ENCODE measurements around the gene AKAP13. TPM values are rescaled to one million over a fixed set of nuclear protein-coding genes. Genes with fewer than 3 reads are reported as not detected.
"Not testable (repeated sequence)": the region's sequence is repeated elsewhere in the genome, so short reads cannot be mapped to it uniquely, and the experiment has no call there.

The AKAP13 gene, protein sequence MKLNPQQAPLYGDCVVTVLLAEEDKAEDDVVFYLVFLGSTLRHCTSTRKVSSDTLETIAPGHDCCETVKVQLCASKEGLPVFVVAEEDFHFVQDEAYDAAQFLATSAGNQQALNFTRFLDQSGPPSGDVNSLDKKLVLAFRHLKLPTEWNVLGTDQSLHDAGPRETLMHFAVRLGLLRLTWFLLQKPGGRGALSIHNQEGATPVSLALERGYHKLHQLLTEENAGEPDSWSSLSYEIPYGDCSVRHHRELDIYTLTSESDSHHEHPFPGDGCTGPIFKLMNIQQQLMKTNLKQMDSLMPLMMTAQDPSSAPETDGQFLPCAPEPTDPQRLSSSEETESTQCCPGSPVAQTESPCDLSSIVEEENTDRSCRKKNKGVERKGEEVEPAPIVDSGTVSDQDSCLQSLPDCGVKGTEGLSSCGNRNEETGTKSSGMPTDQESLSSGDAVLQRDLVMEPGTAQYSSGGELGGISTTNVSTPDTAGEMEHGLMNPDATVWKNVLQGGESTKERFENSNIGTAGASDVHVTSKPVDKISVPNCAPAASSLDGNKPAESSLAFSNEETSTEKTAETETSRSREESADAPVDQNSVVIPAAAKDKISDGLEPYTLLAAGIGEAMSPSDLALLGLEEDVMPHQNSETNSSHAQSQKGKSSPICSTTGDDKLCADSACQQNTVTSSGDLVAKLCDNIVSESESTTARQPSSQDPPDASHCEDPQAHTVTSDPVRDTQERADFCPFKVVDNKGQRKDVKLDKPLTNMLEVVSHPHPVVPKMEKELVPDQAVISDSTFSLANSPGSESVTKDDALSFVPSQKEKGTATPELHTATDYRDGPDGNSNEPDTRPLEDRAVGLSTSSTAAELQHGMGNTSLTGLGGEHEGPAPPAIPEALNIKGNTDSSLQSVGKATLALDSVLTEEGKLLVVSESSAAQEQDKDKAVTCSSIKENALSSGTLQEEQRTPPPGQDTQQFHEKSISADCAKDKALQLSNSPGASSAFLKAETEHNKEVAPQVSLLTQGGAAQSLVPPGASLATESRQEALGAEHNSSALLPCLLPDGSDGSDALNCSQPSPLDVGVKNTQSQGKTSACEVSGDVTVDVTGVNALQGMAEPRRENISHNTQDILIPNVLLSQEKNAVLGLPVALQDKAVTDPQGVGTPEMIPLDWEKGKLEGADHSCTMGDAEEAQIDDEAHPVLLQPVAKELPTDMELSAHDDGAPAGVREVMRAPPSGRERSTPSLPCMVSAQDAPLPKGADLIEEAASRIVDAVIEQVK (N-terminal part only)
- total RNA-seq (ENCODE audit: insufficient read depth, low replicate concordance): 196 TPM

DNA sequence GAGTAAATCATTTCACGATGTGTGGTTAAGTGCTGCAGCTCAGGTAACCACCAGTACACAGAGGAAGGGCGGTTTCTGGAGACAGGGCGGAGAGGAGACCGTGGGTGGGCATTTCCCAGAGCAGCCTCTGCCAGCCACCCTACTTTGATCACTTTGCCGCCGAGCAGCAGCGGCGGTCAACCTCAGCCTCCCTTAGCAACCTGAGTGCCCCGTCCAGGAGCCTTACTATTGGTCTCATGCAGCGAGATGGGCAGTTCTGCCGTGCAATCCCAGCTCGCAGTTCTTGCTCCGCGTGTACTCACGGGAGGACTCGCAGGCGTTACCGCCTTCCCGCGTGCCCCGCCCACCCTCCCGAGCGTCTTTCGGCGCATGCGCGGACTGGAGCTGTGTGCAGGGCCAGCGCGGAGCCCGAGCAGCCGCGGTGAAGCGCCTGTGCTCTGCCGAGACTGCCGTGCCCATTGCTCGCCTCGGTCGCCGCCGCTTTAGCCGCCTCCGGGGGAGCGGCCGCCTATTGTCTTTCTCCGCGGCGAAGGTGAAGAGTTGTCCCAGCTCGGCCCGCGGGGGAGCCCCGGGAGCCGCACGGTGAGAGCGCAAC, at the start of gene AKAP13:
TSS of gene AKAP13 (plus strand) at position 387 of the 595 bp plus-strand sequence. CDS start 105,118 bp downstream, outside the sequence.
- DNase-seq (ENCODE audit: low spot score): peak; percentile 99

DNA sequence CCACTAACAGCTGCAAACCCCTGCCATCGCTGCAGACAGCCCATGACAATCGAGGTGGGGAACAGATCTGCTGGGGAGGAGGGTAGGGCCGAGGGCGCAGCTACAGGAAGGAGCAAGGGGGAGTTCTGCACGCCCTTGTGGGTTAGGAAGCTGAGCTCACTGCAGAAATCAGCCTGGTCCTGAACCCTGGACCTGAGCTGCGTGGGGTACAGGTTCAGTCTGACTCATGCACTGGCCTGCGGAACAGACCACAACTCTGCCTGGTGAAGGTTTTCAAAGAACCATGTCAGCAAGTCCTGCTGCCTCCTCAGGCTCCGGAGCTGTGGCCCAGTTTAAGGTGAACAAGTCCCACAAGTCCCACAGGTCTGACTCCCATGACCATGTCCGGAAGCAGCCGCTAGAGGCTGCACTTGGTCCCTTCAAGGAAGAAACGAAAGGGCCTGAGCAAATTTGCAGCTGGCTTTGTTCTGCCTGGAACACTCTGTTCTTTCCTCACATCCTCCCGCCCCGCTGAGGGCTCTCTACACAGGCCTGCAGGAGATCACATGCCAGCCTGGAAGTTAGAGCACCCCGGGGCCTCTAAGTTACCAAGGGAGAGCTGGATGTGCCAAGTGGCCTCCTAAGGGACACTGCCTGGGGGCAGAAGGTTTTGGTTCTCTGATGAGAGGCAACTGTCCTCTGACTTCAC, 49.4 kb upstream of the AKAP13 start:
- DNase-seq (ENCODE audit: low spot score): peak; percentile 90

DNA sequence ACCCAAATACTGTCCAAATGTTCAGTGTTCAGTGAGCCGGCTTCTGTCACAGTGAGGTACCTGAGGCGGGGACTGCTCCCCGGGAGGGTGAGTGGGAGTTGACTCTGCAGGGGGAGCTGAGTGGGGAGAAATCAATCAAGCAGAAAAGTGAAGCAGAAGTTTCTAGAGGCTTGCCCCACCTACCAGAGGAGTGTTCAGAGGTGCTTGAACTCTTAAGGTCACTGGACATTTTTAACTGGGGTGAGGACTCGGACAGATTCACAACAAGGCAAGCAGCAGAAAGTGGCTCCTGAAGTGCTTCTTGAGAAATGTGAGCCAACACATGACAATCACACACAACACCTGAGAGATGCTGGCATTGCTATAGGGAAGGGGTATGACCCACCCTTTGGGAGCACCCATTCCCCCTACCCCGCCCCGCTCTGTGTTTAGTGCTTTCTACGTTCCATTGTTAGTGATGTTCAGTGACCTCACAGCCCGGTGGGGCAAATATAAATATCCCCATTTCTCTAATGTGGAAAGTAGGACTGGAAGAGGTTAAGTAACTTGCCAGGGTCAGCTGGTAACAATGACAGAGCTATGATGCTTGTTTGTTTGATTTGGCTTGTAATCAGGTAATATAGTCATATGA, 48.6 kb upstream of the AKAP13 start:
- DNase-seq (ENCODE audit: low spot score): no peak

DNA sequence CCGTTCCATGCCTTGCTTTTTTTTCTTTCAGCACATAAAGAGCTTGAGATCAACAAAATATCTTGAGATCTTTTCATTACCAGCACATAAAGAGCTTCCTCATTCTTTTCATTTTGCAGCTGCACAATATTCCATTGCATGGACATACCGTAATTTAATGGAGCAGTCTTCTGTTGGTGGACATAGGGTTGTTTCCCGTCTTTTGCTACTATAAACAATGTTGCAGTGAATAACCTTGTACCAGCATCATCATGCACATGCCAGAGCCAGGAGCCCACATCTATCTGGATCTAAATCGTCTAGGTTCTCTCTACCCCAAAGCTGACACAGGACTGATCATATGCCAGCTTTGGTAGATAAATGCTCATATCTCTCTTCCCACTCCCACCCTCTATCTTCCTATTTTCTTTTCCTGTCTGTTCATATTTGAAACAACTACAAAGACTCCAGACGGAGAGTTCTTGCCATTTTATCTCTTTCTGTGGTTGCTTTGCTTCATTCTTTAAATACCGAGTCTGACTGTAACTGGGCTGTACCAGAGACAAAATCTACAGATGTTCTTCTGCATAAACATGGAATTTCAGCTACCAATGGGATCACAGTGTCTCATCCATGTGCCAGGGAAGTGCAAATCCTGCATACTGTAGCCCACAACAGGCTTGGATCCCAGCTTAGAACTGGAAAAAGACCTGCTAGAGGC, 47.1 kb upstream of the AKAP13 start:
- peak; percentile 95 for DNase-seq (ENCODE audit: low spot score)

DNA sequence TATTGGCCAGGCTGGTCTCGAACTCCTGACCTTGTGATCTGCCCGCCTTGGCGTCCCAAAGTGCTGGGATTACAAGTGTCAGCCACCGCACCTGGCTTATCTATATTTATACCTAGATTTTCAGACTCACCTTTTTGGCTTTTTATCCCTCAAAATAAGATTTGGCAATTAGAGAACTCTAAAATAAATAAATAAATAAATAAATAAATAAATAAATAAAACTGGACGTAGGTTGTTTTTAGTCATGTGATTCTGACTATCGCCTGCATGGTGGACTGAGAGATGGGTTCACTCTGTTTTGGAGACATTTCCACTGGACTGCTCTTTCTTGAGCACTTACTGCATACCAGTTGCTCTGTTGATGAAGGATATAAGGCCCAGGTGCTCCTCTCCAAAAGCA, 46.2 kb upstream of the AKAP13 start:
- DNase-seq (ENCODE audit: low spot score): no peak

DNA sequence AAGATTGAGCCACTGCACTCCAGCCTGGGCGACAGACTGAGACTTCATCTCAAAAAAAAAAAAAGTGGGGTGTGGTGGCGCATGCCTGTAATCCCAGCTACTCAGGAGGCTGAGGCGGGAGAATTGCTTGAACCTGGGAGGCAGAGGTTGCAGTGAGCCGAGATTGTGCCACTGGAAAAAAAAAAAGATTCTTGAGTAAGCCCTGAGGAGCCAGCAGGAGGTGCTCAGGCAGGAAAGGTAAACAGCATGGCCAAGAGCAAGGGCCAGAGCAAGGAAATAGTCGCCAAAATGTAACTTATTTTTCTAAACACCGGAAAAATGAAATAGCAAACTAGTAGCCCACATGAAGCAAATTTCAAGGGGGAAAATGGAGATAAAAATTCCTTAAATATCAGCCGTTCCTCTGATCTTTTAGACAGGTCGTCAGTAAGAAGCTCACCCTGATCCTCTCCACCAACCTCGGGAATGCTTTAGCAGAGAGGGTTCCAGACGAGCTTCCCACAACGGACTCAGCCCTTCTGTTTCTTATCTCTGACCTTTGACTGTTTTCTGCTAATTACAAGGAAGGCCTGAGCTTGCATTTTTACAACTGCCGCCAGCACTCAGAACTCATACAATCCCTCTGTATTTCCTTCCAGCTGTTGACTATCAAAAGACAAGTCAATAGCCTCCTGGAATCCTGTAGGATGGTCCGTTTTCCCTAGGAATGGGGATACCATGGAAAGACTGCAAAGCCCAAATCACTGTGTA, 45.0 kb upstream of the AKAP13 start:
- peak; percentile 84 for DNase-seq (ENCODE audit: low spot score)

DNA sequence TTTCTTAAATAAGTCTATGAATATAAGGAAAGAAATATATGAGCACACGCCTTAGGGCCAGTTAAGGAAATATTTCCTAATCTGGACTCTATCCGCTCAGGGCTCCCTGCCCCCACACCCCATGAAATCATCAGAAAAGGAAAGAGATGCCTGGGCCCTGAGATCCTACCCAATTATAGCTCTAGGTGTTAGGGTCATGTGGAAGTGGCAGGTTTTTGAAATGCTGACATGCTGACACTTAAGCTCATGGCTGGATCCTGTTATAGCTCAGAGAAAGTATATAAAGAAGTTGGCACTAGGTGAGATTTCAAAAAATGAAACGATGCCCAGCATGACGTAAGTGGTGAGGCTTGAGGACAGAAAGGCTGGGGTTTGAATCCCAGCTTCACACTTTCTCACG, 43.5 kb upstream of the AKAP13 start:
- DNase-seq (ENCODE audit: low spot score): no peak

DNA sequence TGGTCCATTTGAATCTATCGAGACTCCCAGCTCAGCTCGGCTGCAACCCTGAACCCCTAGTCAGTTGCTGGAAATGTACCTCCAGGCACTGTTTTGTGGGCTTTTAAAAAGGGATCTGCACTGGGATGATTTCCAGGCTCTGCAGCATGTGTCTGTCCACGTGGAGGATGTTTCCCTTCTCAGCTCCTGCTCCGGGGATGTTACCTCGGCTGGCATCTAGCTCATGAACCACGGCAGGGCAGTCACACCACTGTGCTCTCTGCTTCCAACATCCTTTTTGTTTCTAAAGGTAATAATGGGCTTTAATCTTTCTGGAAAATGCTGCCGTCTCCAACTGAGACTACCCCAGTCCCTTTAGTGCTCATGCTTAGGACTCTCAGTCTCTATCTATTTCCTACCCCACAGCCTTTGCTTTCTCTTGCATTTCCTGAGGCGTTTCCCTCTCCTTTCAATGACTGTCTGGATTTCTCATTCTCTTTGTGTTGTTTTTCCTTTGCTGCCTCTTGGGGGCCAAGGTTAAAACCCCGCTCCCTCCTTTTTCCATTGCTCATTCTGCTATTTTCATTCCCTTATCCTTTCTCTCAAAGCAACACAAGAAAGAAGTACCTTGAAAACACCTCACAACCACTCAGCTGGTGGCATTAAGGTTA, 42.9 kb upstream of the AKAP13 start:
- DNase-seq (ENCODE audit: low spot score): peak; percentile 74

DNA sequence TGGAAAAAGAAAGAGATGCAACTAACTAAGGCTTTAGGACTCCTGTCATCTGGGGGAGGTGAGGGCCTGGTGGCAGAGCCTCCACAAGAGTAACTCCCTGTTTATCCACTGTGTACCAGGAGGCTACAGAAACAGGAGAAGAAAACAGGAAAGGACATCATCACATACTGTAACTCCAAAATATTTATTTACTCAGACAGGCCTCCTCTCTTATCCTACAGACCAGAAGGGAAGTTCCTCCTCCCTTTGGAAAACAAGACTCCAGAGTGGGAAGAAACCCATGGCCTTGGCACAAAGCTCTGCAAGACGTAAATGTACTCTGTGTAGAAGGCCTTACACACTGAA, 40.1 kb upstream of the AKAP13 start:
- no peak for DNase-seq (ENCODE audit: low spot score)

DNA sequence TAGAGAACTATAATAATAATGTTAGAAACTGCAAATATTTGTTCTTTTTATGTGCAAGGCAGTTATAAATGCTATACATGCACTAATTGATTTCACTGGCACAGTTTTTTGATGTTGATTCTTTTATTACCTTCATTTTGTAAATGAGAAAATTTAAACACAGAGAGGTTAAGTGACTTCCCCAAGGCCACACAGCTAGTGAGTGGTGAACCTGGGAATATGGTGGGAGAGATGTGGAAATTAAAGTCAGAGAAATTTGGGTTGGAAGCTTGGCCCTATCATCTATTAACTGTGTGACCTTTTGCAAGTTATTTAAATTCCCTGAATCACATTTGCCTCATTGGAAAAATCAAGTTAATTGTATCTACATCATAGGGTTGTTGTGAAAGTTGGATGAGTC, 39.6 kb upstream of the AKAP13 start:
- no peak for DNase-seq (ENCODE audit: low spot score)

DNA sequence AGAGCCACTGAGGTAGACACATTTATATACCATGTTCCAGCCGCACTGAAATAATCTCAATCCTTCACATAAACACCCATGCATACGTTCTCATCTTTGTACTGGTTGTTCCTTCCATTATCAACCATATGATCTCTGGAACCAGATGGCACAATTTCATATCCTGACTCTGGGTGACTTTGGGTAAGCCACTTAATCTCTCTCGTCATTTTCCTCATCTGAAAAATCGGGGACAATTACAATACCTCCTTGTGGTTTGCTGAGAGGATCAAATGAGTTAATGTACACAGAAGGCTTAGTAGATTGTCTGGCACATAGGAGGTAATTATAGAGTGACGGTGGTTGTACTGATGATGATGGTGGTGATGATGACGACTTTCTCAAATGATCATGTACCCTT, 38.2 kb upstream of the AKAP13 start:
- DNase-seq (ENCODE audit: low spot score): not testable (repeated sequence)

DNA sequence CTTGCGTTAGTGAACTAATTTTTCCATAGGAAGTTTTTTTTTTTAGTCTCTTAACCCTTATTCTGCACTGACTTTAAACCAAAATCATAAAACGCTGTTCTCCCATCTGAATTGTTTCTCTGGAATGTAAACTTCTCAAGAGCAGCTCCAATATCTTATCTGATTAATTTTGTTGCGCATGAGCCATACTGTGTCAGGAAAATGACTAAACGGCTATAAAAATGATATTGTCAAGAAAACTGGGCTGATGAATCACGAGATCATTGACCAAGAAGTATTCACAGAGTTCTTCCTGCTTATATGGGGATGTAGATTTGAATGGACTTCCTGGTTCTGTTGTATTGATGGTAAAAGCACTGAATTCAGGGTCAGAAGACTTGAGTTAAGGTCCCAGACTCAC, 37.0 kb upstream of the AKAP13 start:
- DNase-seq (ENCODE audit: low spot score): peak; percentile 88

DNA sequence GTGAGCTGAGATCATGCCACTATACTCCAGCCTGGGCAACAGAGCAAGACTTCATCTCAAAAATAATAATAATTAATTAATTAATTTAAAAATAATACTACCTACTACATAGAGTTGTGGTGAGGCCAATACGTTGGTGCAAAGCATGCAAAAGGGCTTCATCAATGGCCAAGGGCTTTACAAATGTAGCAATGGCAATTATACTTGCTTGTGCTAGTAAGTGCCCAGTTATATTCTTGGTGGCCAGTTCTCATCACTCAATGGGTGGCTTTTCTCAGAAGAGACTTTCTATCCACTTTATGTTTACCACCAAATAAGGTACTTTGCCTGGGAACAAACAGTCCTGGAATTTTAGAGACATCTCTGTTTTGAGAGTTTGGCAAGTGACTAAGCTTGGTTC, 36.2 kb upstream of the AKAP13 start:
- not testable (repeated sequence) for DNase-seq (ENCODE audit: low spot score)

DNA sequence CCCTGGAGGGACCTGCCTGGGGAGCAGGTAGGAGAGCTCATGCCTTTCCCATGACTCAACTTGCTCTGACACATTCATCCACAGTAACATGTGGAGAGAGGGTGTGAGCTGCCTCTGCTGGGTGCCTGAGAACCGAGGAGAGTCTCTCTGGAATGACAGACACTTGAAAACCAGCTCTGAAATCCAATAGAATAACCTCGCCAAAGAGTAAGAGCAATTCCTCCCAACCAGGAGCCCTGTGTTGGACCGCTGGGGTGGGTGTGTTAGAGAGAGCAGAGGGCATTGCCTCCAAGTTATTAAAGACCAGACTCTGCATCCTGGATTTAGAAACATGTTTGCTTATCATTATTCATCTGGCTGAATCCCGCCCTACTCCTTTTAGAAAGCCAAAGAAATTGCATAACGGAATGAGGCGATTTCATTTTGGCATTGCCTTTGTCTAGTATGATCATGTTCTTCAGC, 35.7 kb upstream of the AKAP13 start:
- peak; percentile 85 for DNase-seq (ENCODE audit: low spot score)

DNA sequence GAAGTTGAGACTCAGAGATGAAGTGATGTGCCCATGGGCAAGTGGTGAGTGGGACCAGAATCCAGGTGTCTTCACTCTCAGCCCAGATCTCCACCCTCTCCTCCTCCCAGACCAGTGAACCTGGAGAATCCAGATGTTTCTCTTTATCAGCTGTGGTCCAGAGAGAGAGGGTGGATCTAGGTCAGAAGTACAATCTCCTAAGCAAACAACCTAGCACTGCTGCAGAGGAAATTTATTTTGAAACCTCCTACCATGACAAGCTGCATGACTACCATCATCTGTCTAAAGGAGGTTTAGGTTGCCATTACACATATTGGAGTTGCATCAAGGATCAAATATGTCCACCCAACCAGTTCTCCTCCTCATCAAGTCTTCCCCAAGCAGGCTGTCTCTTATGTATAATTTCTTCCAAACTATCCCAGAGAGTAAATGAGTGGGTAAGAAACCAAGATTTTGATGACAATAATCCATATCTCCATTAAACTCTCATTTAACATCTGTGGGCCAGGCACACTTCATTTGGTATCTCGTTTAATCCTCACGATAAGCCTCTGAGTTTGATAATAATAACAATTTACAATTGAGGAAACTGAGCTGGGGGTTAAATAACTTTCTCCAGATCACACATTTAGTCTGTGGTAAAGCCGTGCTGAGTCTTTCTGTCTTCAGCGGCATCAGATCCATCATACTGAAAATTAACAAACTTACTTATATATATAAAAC, 35.0 kb upstream of the AKAP13 start:
- DNase-seq (ENCODE audit: low spot score): not testable (repeated sequence)

DNA sequence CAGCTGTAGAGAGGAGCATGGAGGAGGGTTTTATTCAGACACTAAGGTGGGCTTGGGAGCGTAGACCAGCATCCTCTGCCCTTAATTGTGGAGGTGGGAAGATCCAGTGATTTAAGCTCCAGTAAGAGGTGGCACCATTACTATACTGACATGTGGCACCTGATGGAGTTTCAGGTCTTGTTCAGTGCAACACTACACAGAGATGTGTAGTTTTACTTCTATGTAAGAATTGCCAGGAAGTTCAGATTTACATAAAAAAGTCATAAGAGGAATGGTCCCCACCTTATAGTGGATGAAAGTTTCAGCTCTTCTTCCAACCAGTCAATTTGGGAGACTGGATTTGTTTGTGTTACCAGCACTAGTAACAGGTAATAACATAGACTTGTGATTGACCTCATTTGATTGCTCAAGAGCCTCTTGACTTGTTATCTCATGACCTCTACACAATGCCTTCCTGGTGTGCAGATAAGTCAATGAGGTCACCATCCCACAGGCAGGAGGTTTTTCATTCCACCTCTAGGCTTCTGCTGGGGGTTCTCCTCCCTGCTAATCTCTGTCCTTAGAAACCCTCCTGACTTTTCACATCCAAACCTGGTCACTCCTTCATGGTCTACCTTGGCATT, 33.8 kb upstream of the AKAP13 start:
- not testable (repeated sequence) for DNase-seq (ENCODE audit: low spot score)

All from umbilical cord (tissue), 2 donors.